ENCODE data around the gene IL22RA1.

Gene IL22RA1

GRCh38 chr1:24071941-24072340 lies 71.0 kb downstream of the IL22RA1 start:
- DNase-seq (ENCODE audit: low spot score) = no peak

GRCh38 chr1:24070821-24071393 lies 72.0 kb downstream of the IL22RA1 start:
- DNase-seq (ENCODE audit: low spot score) = peak; percentile 78

GRCh38 chr1:24069817-24070216 lies 73.1 kb downstream of the IL22RA1 start:
- no peak for DNase-seq (ENCODE audit: low spot score)
